K562 (cell line): ENCODE data around the gene FCGR2B. TPM values are rescaled to one million over a fixed set of nuclear protein-coding genes. Genes with fewer than 3 reads are reported as not detected.
"Not testable (repeated sequence)": the region's sequence is repeated elsewhere in the genome, so short reads cannot be mapped to it uniquely, and the experiment has no call there.

Experiments used
- BACH1 ChIP-seq: fragments of 200-800 bp; sonication (Bioruptor generic); IDR thresholded peaks from 2 replicates; pipeline ENCODE4 v1.6.1; 2016; ENCODE audit warnings: missing genetic modification characterization, missing compliant biosample characterization
- BRD4 ChIP-seq: fragments of 200-600 bp; sonication (generic); IDR thresholded peaks from 2 replicates; pipeline ENCODE4 v1.6.1; 2017; ENCODE audit warnings: inconsistent platforms
- CXXC5 ChIP-seq: fragments of 250-450 bp; sonication (Bioruptor Pico); IDR thresholded peaks from 2 replicates; pipeline ENCODE4 v1.8.0; 2022; ENCODE audit warnings: inconsistent platforms, mild to moderate bottlenecking, moderate library complexity
- E2F3 ChIP-seq: fragments of 250-450 bp; sonication (Bioruptor Pico); IDR thresholded peaks from 2 replicates; pipeline ENCODE4 v1.4.0; 2020; ENCODE audit warnings: mild to moderate bottlenecking
- ESRRA ChIP-seq: fragments of 450-650 bp; IDR thresholded peaks from 2 replicates; pipeline ENCODE4 v1.6.1; 2014; ENCODE audit warnings: low read depth, mild to moderate bottlenecking, moderate library complexity, borderline replicate concordance
- HEY1 ChIP-seq: fragments of 250-450 bp; sonication (Bioruptor Pico); IDR thresholded peaks from 2 replicates; pipeline ENCODE4 v1.5.0; 2020; ENCODE audit warnings: mild to moderate bottlenecking, moderate library complexity, borderline replicate concordance
- JUND ChIP-seq, 2 experiments: IDR thresholded peaks; 2 replicates in 1 of 2; 3 replicates in 1 of 2; pipeline ENCODE4 v1.6.1; 2011; ENCODE audit warnings: borderline replicate concordance in 2 of 2, low read depth in 2 of 2, low read length in 2 of 2, improper control_type of control experiment in 1 of 2, missing biosample characterization in 1 of 2, missing genetic modification characterization in 1 of 2, missing genetic modification reagents in 1 of 2
- KLF6 ChIP-seq: fragments of 250-450 bp; sonication (Bioruptor Pico); IDR thresholded peaks from 2 replicates; pipeline ENCODE4 v1.4.0; 2020; ENCODE audit warnings: mild to moderate bottlenecking, moderate library complexity, borderline replicate concordance
- POLR2A ChIP-seq: fragments of 450-650 bp; conservative IDR thresholded peaks from 2 replicates; pipeline ENCODE4 v1.6.1; 2016
- POLR2H ChIP-seq: IDR thresholded peaks from 2 replicates; pipeline ENCODE4 v1.6.1; 2016; ENCODE audit warnings: missing genetic modification characterization, low read depth, mild to moderate bottlenecking, control low read depth, missing compliant biosample characterization, moderate library complexity
- RNF2 ChIP-seq: sonication (generic); IDR thresholded peaks from 2 replicates; pipeline ENCODE4 v1.6.1; 2016
- SMAD4 ChIP-seq: fragments of 250-450 bp; sonication (Bioruptor Pico); conservative IDR thresholded peaks from 2 replicates; pipeline ENCODE4 v1.8.0; 2021; ENCODE audit warnings: inconsistent platforms, mild to moderate bottlenecking, moderate library complexity
- SMARCB1 ChIP-seq: IDR thresholded peaks from 2 replicates; pipeline ENCODE4 v1.6.1; 2011; ENCODE audit warnings: improper control_type of control experiment, low read depth; ENCODE audit not compliant: insufficient read length
- ZNF764 ChIP-seq: fragments of 250-450 bp; sonication (Bioruptor Pico); IDR thresholded peaks from 2 replicates; pipeline ENCODE4 v1.4.0; 2020; ENCODE audit warnings: low read depth, mild to moderate bottlenecking, moderate library complexity
- polyA plus RNA-seq, 8 experiments: library from polyadenylated mRNA; depleted of rRNA in 4 of 8; stranded (reverse) in 5 of 8; unstranded in 3 of 8; fragments of >200 nt; fragmentation: Nextera tagmentation in 2 of 8; fragmentation: Illumina TruSeq in 1 of 8; extraction: Ambion mirVana in 2 of 8; extraction: Trizol in 1 of 8; gene quantifications; 2 replicates each; pipeline versions ENCODE4 v1.2.1 to v1.2.3, GENCODE V29; 2011 to 2014; ENCODE audit warnings: inconsistent platforms in 1 of 8, missing spikeins in 1 of 8
- total RNA-seq, 7 experiments: library from RNA; depleted of rRNA in 6 of 7; stranded (reverse); fragments of >200 nt in 6 of 7; fragmentation: Illumina TruSeq in 2 of 7; extraction: Trizol in 2 of 7; gene quantifications; 2 replicates each; pipeline versions ENCODE4 v1.2.1 to v1.2.3, GENCODE V29; 2011 to 2021; ENCODE audit warnings: low replicate concordance in 1 of 7
- TF ChIP-seq, protein P1 (sequence below): sonication (generic); formaldehyde crosslinking; IDR thresholded peaks from 2 replicates; pipeline ENCODE4 v1.4.0; 2020; ENCODE audit warnings: mild to moderate bottlenecking, missing genetic modification reagents
- TF ChIP-seq, protein P2 (sequence below): fragments of 450-650 bp; IDR thresholded peaks from 2 replicates; pipeline ENCODE4 v1.6.1; 2014; ENCODE audit warnings: low read depth, mild to moderate bottlenecking, moderate library complexity, borderline replicate concordance
- TF ChIP-seq, protein P3 (sequence below), 3 experiments: fragments of 200-800 bp in 1 of 3; fragments of 250-450 bp in 1 of 3; fragments of 450-650 bp in 1 of 3; sonication (Bioruptor Pico) in 1 of 3; sonication (Bioruptor generic) in 1 of 3; formaldehyde crosslinking in 1 of 3; IDR thresholded peaks; 2 replicates each; pipeline versions ENCODE4 v1.6.1 to v1.8.0; 2016 to 2022; ENCODE audit warnings: mild to moderate bottlenecking in 2 of 3, missing genetic modification characterization in 2 of 3, missing compliant biosample characterization in 1 of 3, moderate library complexity in 1 of 3

Gene FCGR2B
- total and polyA plus RNA-seq, 9 of the 15 experiments (the other 6 are each of a cell fraction or from before 2014, with no cell fraction given): 1.7 to 8.9 (median 3.9) TPM

DNA sequence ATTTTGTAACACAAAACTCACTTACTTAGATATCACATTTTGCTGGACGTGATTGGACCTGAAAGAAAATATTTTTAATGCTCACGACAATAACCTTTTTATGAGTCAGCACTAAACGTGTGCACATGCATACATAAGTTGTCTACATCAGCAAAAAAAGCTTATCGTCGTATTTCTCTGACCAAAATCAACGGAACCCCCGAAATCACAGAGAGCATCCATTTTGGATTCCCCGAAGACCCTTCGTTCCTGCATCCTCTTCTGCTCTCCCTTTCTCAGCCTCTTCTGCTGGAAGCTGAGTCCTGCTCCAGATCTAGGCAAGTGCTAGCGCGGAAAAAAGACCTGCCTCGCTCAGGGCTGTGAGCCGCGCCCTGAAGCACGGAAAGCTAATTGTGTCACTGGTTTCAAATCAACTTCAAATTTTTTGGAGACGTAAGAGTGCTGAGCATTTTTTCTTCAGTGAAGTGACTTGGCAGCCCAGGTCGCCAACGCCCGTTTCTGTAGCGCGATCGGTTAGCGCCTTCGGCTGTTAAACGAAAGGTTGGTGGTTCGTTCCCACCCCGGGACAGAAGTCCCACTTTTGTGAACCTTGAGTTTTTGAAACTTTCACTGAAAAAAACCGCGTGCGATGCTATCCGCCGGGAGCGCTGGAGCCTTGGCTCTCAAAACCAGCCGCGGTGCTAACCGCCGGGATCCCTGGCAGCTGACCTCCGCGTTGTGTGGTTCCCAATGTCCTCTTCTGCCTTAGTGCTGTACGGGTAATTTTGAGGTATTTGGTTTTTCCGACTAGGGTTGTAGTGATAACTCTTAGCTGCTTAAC, 41.6 kb upstream of the FCGR2B start (continued):
- TF ChIP-seq, protein P1, sequence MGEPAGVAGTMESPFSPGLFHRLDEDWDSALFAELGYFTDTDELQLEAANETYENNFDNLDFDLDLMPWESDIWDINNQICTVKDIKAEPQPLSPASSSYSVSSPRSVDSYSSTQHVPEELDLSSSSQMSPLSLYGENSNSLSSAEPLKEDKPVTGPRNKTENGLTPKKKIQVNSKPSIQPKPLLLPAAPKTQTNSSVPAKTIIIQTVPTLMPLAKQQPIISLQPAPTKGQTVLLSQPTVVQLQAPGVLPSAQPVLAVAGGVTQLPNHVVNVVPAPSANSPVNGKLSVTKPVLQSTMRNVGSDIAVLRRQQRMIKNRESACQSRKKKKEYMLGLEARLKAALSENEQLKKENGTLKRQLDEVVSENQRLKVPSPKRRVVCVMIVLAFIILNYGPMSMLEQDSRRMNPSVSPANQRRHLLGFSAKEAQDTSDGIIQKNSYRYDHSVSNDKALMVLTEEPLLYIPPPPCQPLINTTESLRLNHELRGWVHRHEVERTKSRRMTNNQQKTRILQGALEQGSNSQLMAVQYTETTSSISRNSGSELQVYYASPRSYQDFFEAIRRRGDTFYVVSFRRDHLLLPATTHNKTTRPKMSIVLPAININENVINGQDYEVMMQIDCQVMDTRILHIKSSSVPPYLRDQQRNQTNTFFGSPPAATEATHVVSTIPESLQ (CRISPR knock-in tag): 0 out of 2 replicates have a peak, but pooled peaks have one; percentile 21
- TF ChIP-seq BRD4 (peak; percentile 98), RNF2 (peak; percentile 67; the same call in 1 of the 2 replicates), SMARCB1 (peak; percentile 25), JUND (IDR thresholded peaks at IDR 0.05; ENCODE audit: borderline replicate concordance, low read depth, low read length) (peak; percentile 36; the same call in 1 of the 2 replicates), E2F3 (0 out of 2 replicates have a peak, but pooled peaks have one; percentile 35), KLF6 (0 out of 2 replicates have a peak, but pooled peaks have one; percentile 19), HEY1 (peak; percentile 39; the same call in 1 of the 2 replicates), POLR2A (peak; percentile 60), SMAD4 (CRISPR knock-in tag) (peak; percentile 46; the same call in 1 of the 2 replicates), CXXC5 (CRISPR knock-in tag) (peak; percentile 73), ZNF764 (CRISPR knock-in tag) (peak; percentile 65; the same call in 1 of the 2 replicates), ESRRA (peak; percentile 28; the same call in 1 of the 2 replicates), BACH1 (tag) (peak; percentile 87), POLR2H (tag) (peak; percentile 99)
- not testable (repeated sequence) for TF ChIP-seq JUND (tag; IDR thresholded peaks at IDR 0.05; ENCODE audit: borderline replicate concordance, low read depth, low read length)
- TF ChIP-seq, protein P2, sequence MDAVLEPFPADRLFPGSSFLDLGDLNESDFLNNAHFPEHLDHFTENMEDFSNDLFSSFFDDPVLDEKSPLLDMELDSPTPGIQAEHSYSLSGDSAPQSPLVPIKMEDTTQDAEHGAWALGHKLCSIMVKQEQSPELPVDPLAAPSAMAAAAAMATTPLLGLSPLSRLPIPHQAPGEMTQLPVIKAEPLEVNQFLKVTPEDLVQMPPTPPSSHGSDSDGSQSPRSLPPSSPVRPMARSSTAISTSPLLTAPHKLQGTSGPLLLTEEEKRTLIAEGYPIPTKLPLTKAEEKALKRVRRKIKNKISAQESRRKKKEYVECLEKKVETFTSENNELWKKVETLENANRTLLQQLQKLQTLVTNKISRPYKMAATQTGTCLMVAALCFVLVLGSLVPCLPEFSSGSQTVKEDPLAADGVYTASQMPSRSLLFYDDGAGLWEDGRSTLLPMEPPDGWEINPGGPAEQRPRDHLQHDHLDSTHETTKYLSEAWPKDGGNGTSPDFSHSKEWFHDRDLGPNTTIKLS: peak; percentile 31; the same call in 1 of the 2 replicates
- TF ChIP-seq, protein P3, sequence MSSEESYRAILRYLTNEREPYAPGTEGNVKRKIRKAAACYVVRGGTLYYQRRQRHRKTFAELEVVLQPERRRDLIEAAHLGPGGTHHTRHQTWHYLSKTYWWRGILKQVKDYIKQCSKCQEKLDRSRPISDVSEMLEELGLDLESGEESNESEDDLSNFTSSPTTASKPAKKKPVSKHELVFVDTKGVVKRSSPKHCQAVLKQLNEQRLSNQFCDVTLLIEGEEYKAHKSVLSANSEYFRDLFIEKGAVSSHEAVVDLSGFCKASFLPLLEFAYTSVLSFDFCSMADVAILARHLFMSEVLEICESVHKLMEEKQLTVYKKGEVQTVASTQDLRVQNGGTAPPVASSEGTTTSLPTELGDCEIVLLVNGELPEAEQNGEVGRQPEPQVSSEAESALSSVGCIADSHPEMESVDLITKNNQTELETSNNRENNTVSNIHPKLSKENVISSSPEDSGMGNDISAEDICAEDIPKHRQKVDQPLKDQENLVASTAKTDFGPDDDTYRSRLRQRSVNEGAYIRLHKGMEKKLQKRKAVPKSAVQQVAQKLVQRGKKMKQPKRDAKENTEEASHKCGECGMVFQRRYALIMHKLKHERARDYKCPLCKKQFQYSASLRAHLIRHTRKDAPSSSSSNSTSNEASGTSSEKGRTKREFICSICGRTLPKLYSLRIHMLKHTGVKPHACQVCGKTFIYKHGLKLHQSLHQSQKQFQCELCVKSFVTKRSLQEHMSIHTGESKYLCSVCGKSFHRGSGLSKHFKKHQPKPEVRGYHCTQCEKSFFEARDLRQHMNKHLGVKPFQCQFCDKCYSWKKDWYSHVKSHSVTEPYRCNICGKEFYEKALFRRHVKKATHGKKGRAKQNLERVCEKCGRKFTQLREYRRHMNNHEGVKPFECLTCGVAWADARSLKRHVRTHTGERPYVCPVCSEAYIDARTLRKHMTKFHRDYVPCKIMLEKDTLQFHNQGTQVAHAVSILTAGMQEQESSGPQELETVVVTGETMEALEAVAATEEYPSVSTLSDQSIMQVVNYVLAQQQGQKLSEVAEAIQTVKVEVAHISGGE (CRISPR knock-in tag; IDR thresholded peaks at IDR 0.05): peak in 1 of 3 experiments; percentile 40; a peak in 1 of 6 replicates
